GM19043 (cell line): Measurements from ENCODE around the gene ZBTB20.

Source experiments
- ATAC-seq: cut with Tn5 transposase; IDR thresholded peaks from one replicate; pipeline ENCODE4 v1.9.1; 2021; ENCODE audit warnings: low read depth; ENCODE audit not compliant: unreplicated experiment

Gene ZBTB20

DNA sequence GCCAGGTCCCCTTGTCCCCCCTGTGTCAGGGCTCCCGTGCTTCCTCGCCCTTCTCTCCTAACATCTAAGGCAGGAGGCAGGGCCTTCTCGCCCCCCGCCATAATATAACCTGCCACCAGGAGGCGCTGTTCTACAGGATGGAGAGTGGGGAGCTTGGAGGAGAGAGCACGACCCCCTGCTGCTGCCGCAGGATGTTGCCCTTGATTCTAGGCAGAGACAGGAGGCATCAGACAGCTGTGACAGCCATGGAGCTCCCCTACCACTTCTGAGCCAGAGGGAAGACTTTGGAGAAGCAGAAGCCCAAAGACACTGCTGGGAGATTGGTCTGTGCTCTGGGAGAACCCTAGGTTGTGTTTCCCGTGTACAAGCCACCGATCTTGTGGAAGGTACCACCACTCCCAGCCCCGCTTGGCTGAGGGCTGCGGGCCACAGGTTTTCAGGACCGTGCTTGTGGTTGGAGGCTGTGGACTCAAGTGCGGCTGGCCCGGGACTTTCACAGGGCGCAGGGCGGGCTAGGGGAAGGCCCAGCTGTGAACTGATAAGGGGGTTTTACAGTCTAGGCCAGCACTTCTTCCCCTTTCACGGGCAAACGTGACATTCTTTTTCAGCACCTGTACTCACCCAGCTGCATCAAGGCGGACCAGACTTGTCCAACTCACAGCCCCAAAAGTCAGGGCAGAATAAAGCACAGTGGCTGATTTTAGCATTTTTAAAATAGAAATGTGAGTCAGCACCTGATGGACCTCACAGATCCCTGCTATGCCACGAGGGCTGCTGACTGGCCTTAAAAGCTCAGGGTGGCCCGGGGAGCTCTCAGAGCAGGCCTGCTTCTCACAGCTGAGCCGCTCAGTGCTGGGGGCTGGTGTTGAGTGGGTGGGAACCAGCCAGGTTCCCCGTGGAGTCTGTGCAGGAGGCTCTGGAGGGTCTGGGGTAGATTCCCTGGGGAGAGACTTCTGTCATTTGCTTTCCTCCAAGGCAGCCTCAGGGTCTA lies 855.9 kb downstream of the ZBTB20 start:
- ATAC-seq: peak; percentile 85

DNA sequence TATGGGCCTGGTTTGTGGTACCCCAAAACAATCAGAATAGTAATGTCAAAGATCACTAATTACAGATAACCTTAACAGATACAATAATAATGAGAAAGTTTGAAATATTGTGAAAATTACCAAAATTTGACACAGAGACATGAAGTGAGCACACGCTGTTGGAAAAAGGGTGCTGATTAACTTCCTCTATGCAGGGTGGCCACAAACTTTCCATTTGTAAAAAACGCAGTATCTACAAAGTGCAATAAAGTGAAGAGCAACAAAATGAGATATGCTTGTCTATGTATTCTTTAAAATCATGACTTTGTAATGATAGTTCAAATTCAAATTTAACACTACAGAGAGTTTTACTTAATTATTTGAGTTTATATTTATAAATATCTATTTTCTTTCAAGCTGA lies 860.8 kb downstream of the ZBTB20 start:
- no peak for ATAC-seq

DNA sequence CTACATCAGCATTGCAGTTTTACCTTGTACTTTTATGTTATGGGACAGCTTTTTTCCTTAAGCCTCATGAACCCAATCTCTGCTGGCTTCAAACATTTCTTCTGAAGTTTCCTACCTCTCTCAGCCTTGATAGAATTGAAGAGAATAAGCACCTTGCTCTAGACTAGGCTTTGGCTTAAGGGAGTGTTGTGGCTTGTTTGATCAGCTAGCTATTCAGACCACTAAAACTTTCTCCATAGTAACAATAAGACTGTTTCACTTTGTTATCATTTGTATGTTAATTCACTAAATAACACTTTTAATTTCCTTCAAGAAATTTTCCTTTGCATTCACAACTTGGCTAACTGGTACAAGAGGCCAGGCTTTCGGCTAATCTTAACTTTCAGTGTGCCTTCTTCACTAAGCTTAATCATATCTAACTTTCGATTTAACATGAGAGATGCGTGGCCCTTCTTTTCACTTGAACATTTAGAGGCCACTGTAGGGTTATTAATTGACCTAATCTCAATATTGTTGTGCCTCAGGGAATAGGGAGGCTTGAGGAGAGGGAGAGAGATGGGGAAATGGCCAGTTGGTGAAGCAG lies 861.3 kb downstream of the ZBTB20 start:
- ATAC-seq: no peak

DNA sequence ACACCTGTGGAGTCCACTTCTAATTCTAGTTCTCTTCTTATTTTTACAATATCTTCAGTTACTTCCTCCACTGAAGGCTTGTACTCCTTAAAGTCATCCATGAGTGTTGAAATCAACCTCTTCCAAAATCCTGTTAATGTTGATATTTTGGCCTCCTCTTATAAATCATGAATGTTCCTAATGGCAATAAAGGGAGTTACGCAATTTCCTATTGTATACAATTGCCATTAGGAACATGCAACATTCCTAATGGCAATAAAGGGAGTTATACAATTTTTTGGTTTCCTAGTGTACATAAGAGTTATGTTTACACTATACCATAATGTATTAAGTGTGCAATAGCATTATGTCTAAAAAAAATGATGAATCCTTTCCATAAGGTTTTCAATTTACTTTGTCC lies 862.4 kb downstream of the ZBTB20 start:
- ATAC-seq: no peak
